Adrenal gland (tissue), 5 donors: ENCODE data around the gene ZC3H7A.

Source experiments
- POLR2A ChIP-seq, 2 donors: fragments of 450-650 bp; IDR thresholded peaks; one replicate each; pipeline ENCODE4 v1.6.1; 2017; ENCODE audit warnings: antibody characterized with exemption in 2 of 2, mild to moderate bottlenecking in 2 of 2, moderate library complexity in 1 of 2
- TF ChIP-seq, protein P1 (sequence below), 6 experiments: fragments of 450-650 bp in 4 of 6; fragments of 200-600 bp in 2 of 6; sonication (generic) in 1 of 6; IDR thresholded peaks; 1 replicate in 5 of 6; 2 replicates in 1 of 6; pipeline versions ENCODE4 v1.5.1 to v1.8.0; 2016 to 2021; ENCODE audit warnings: antibody characterized with exemption in 6 of 6, mild to moderate bottlenecking in 2 of 6, moderate library complexity in 1 of 6
- donor health status: DM: no; HTN: no; CAD: no.

DNA sequence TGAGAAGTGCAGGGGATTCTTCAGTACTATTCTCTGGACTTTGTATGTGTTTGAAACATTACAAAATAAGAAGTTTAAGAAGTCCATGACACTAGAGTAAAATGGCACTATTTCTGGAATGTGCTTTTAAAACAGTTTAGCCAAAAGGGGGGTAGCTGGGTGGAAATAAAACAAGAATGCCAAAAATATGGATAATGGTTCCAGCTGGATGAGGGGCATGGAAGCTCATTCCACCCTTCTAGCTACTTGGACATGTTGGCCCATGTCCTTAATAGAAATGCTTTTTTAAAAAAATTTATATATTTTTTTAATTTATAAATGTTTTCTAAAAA lies 13.1 kb downstream of the ZC3H7A start:
- TF ChIP-seq, protein P1, sequence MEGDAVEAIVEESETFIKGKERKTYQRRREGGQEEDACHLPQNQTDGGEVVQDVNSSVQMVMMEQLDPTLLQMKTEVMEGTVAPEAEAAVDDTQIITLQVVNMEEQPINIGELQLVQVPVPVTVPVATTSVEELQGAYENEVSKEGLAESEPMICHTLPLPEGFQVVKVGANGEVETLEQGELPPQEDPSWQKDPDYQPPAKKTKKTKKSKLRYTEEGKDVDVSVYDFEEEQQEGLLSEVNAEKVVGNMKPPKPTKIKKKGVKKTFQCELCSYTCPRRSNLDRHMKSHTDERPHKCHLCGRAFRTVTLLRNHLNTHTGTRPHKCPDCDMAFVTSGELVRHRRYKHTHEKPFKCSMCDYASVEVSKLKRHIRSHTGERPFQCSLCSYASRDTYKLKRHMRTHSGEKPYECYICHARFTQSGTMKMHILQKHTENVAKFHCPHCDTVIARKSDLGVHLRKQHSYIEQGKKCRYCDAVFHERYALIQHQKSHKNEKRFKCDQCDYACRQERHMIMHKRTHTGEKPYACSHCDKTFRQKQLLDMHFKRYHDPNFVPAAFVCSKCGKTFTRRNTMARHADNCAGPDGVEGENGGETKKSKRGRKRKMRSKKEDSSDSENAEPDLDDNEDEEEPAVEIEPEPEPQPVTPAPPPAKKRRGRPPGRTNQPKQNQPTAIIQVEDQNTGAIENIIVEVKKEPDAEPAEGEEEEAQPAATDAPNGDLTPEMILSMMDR (IDR thresholded peaks at IDR 0.05) = no peak
- TF ChIP-seq POLR2A (IDR thresholded peaks at IDR 0.05) = no peak
